HFF-Myc (cell line): ENCODE results near the gene PPP2R5B.

Experiments used
- DNase-seq: peaks from one replicate; pipeline ENCODE4 v3.0.0-alpha.2; 2011; ENCODE audit warnings: low read depth; ENCODE audit errors: extremely low read depth
- H3K4me3 ChIP-seq: replicated peaks from 2 replicates; pipeline ENCODE4 v1.5.1; 2011; ENCODE audit warnings: low read depth, mild to moderate bottlenecking, control low read depth, low read length
- CTCF ChIP-seq: IDR thresholded peaks from 2 replicates; pipeline ENCODE4 v1.5.1; 2012; ENCODE audit warnings: mild to moderate bottlenecking, low read depth, low read length, control low read depth; ENCODE audit errors: missing control alignments

Gene PPP2R5B

GRCh38 chr11:64908766-64909165 lies 15.7 kb upstream of the PPP2R5B start:
- TF ChIP-seq CTCF, result no peak
- no peak for DNase-seq
- no peak overlapping the region for H3K4me3 ChIP-seq

- H3K4me3 ChIP-seq, result no peak overlapping the region
- DNase-seq, result no peak
- no peak for TF ChIP-seq CTCF
These were observed 14.7 kb upstream of the PPP2R5B start for GRCh38 chr11:64909653-64910343.

GRCh38 chr11:64910451-64911093 lies 13.9 kb upstream of the PPP2R5B start:
- TF ChIP-seq CTCF, result no peak
- H3K4me3 ChIP-seq, result no peak overlapping the region
- no peak for DNase-seq

- no peak for TF ChIP-seq CTCF
- no peak for DNase-seq
- no peak overlapping the region for H3K4me3 ChIP-seq
These were observed 13.3 kb upstream of the PPP2R5B start for GRCh38 chr11:64911142-64911541.

GRCh38 chr11:64911689-64912088 lies 12.8 kb upstream of the PPP2R5B start:
- DNase-seq, result no peak
- no peak overlapping the region for H3K4me3 ChIP-seq
- TF ChIP-seq CTCF, result no peak

GRCh38 chr11:64913171-64913727 lies 11.2 kb upstream of the PPP2R5B start:
- no peak overlapping the region for H3K4me3 ChIP-seq
- DNase-seq, result no peak
- TF ChIP-seq CTCF, result no peak

GRCh38 chr11:64914123-64914522 lies 10.4 kb upstream of the PPP2R5B start:
- no peak for TF ChIP-seq CTCF
- DNase-seq, result no peak

More at GRCh38 chr11:64914123-64914522, 10.4 kb upstream of the PPP2R5B start:
- no peak overlapping the region for H3K4me3 ChIP-seq
